NCI-H526 treated with DMSO at 0.1 percent for 48 hours (cell line): ENCODE results near the gene TBX3.
"Not testable (repeated sequence)": the region's sequence is repeated elsewhere in the genome, so short reads cannot be mapped to it uniquely, and the experiment has no call there.

Source experiments
- DNase-seq: peaks from one replicate; lab custom pipeline; 2025; lab: John Stamatoyannopoulos, UW

TBX3 gene

GRCh38 chr12:114684098-114684869 is at the start of gene TBX3:
TBX3 (minus strand) TSS chr12:114684175; CDS start chr12:114683200, 975 bp downstream.
- DNase-seq = peak; percentile 99

- no peak for DNase-seq
Observed at GRCh38 chr12:114732426-114733030, 48.6 kb upstream of the TBX3 start.

GRCh38 chr12:114729731-114730130 is 45.8 kb upstream of the TBX3 start:
- DNase-seq = no peak

- DNase-seq = no peak
Observed at GRCh38 chr12:114726092-114726710, 42.2 kb upstream of the TBX3 start.

GRCh38 chr12:114722176-114722575 is 38.2 kb upstream of the TBX3 start:
- not testable (repeated sequence) for DNase-seq

GRCh38 chr12:114721266-114721665 is 37.3 kb upstream of the TBX3 start:
- DNase-seq = no peak

GRCh38 chr12:114713466-114714215 is 29.7 kb upstream of the TBX3 start:
- no peak for DNase-seq

GRCh38 chr12:114711689-114712152 is 27.7 kb upstream of the TBX3 start:
- no peak for DNase-seq

- DNase-seq = no peak
Observed at GRCh38 chr12:114710151-114710550, 26.2 kb upstream of the TBX3 start.

- no peak for DNase-seq
Observed at GRCh38 chr12:114709112-114709511, 25.1 kb upstream of the TBX3 start.

- DNase-seq = not testable (repeated sequence)
Observed at GRCh38 chr12:114708598-114708997, 24.6 kb upstream of the TBX3 start.

GRCh38 chr12:114704096-114704495 is 20.1 kb upstream of the TBX3 start:
- no peak for DNase-seq

- no peak for DNase-seq
Observed at GRCh38 chr12:114703060-114703493, 19.1 kb upstream of the TBX3 start.

GRCh38 chr12:114702462-114702861 is 18.5 kb upstream of the TBX3 start:
- no peak for DNase-seq

GRCh38 chr12:114701553-114701952 is 17.6 kb upstream of the TBX3 start:
- DNase-seq = no peak

GRCh38 chr12:114701104-114701414 is 17.1 kb upstream of the TBX3 start:
- no peak for DNase-seq

- DNase-seq = no peak
Observed at GRCh38 chr12:114700392-114701103, 16.6 kb upstream of the TBX3 start.

GRCh38 chr12:114698566-114699163 is 14.7 kb upstream of the TBX3 start:
- no peak for DNase-seq

- no peak for DNase-seq
Observed at GRCh38 chr12:114697741-114698565, 14.0 kb upstream of the TBX3 start.

GRCh38 chr12:114697243-114697716 is 13.3 kb upstream of the TBX3 start:
- DNase-seq = no peak
